Ishikawa (cell line): ENCODE measurements around the gene GNAT2.

Experiments
- CEBPB ChIP-seq: IDR thresholded peaks from 2 replicates; pipeline ENCODE4 v1.6.1; 2012
- EP300 ChIP-seq: IDR thresholded peaks from 2 replicates; pipeline ENCODE4 v1.6.1; 2012; ENCODE audit warnings: borderline replicate concordance
- FOXM1 ChIP-seq: IDR thresholded peaks from 2 replicates; pipeline ENCODE4 v1.6.1; 2012; ENCODE audit warnings: low read depth, borderline replicate concordance
- NFIC ChIP-seq: IDR thresholded peaks from 2 replicates; pipeline ENCODE4 v1.6.1; 2012
- REST ChIP-seq: IDR thresholded peaks from 2 replicates; pipeline ENCODE4 v1.6.1; 2012; ENCODE audit warnings: low read depth, mild to moderate bottlenecking
- TAF1 ChIP-seq: IDR thresholded peaks from 2 replicates; pipeline ENCODE4 v1.6.1; 2012; ENCODE audit warnings: low read depth, mild to moderate bottlenecking
- USF1 ChIP-seq: IDR thresholded peaks from 2 replicates; pipeline ENCODE4 v1.6.1; 2012
- ZBTB7A ChIP-seq: IDR thresholded peaks from 2 replicates; pipeline ENCODE4 v1.6.1; 2012; ENCODE audit warnings: low read depth

DNA sequence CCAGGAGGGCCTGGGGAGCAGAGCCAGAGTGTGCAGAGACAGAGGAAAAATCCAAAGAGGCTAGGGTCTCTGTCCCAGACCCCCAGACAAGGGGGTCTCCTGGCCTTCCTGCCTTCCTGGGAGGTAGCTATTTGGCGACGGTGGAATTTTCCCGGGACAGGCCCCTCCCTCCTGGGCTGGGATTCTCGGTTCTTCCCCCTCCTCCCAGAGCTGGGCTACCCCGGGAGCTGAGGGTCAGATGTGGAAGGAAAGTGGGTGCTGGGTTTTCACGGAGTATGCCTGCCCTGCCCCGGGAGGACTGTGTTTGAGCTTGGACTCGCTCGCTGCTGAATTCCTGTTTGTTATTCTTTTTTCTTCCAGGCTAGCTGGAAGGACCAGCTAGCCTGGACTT is 980 bp upstream of the GNAT2 start:
- TF ChIP-seq REST (no peak), CEBPB (no peak), EP300 (no peak), USF1 (no peak), FOXM1 (no peak), NFIC (no peak), ZBTB7A (no peak; the same call in 1 of the 2 replicates), TAF1 (no peak; the same call in 1 of the 2 replicates)
